Measurements from ENCODE around the gene CFAP298. TPM values are rescaled to one million over a fixed set of nuclear protein-coding genes. Genes with fewer than 3 reads are reported as not detected.
"Not testable (repeated sequence)": the region's sequence is repeated elsewhere in the genome, so short reads cannot be mapped to it uniquely, and the experiment has no call there.

CFAP298 gene
- polyA plus RNA-seq, 1 experiment: 21.2 TPM

GRCh38 chr21:32567626-32568025, 44.6 kb downstream of the CFAP298 start:
- DNase-seq (ENCODE audit: low read depth, low spot score): no peak
- Histone ChIP-seq H3K27me3 (ENCODE audit: control insufficient read depth, insufficient read depth, low read length) (no peaks in the 10 kb centered on the region), H3K9me3 (ENCODE audit: control insufficient read depth, insufficient read depth, low read length) (no peaks in the 10 kb centered on the region; the same call in none of the 2 replicates), H3K27ac (ENCODE audit: low read depth, low read length) (no peak overlapping the region), H3K4me3 (ENCODE audit: low read depth, low read length) (no peak overlapping the region)
- ChIA-PET CTCF (interaction anchor here (1.3 to 1.6 kb wide), 2 partner anchors 33 to 153 kb away, joined by 7 to 8 read pairs; no protein-coding TSS in a partner anchor), POLR2A (no interaction called here)
- no peak for TF ChIP-seq CTCF (IDR thresholded peaks at IDR 0.05; ENCODE audit: low read depth, low read length)

- POLR2A ChIA-PET: no interaction called here
- Histone ChIP-seq H3K27ac (ENCODE audit: low read depth, low read length) (no peak overlapping the region), H3K4me3 (ENCODE audit: low read depth, low read length) (no peak overlapping the region), H3K9me3 (ENCODE audit: control insufficient read depth, insufficient read depth, low read length) (no peaks in the 10 kb centered on the region; the same call in none of the 2 replicates), H3K27me3 (ENCODE audit: control insufficient read depth, insufficient read depth, low read length) (no peaks in the 10 kb centered on the region)
- TF ChIP-seq CTCF (IDR thresholded peaks at IDR 0.05; ENCODE audit: low read depth, low read length): no peak
- no peak for DNase-seq (ENCODE audit: low read depth, low spot score)
- CTCF ChIA-PET: interaction anchor here (0.5 to 1.6 kb wide), 2 partner anchors 34 to 152 kb away, joined by 4 to 8 read pairs; no protein-coding TSS in a partner anchor
Observed at GRCh38 chr21:32566741-32567389, 45.3 kb downstream of the CFAP298 start.

GRCh38 chr21:32565856-32566465, 46.2 kb downstream of the CFAP298 start:
- no peaks in the 10 kb centered on the region for H3K27me3 ChIP-seq (ENCODE audit: control insufficient read depth, insufficient read depth, low read length)
- POLR2A ChIA-PET: no interaction called here
- no peak for DNase-seq (ENCODE audit: low read depth, low spot score)
- H3K9me3 ChIP-seq (ENCODE audit: control insufficient read depth, insufficient read depth, low read length): no peaks in the 10 kb centered on the region; the same call in none of the 2 replicates
- no peak overlapping the region for H3K27ac ChIP-seq (ENCODE audit: low read depth, low read length)
- no peak for TF ChIP-seq CTCF (IDR thresholded peaks at IDR 0.05; ENCODE audit: low read depth, low read length)
- H3K4me3 ChIP-seq (ENCODE audit: low read depth, low read length): no peak overlapping the region
- CTCF ChIA-PET: no interaction called here

GRCh38 chr21:32562915-32563314, 49.3 kb downstream of the CFAP298 start:
- ChIA-PET CTCF (interaction anchor here (1.5 to 2.1 kb wide), 2 partner anchors 149 to 160 kb away, joined by 8 to 20 read pairs; no protein-coding TSS in a partner anchor), POLR2A (no interaction called here)
- Histone ChIP-seq H3K27ac (ENCODE audit: low read depth, low read length) (no peak overlapping the region), H3K4me3 (ENCODE audit: low read depth, low read length) (no peak overlapping the region), H3K9me3 (ENCODE audit: control insufficient read depth, insufficient read depth, low read length) (no peaks in the 10 kb centered on the region; the same call in 1 of the 2 replicates), H3K27me3 (ENCODE audit: control insufficient read depth, insufficient read depth, low read length) (no peaks in the 10 kb centered on the region)
- DNase-seq (ENCODE audit: low read depth, low spot score): no peak
- no peak for TF ChIP-seq CTCF (IDR thresholded peaks at IDR 0.05; ENCODE audit: low read depth, low read length)

GRCh38 chr21:32562426-32562825, 49.8 kb downstream of the CFAP298 start:
- ChIA-PET CTCF (interaction anchor here (0.8 to 2.1 kb wide), 4 partner anchors 39 to 160 kb away, joined by 3 to 20 read pairs (median 6); no protein-coding TSS in a partner anchor), POLR2A (no interaction called here)
- H3K9me3 ChIP-seq (ENCODE audit: control insufficient read depth, insufficient read depth, low read length): no peaks in the 10 kb centered on the region; the same call in 1 of the 2 replicates

GRCh38 chr21:32561476-32561875, 50.7 kb downstream of the CFAP298 start:
- DNase-seq (ENCODE audit: low read depth, low spot score); H3K27me3 ChIP-seq (ENCODE audit: control insufficient read depth, insufficient read depth, low read length); H3K27ac ChIP-seq (ENCODE audit: low read depth, low read length); H3K9me3 ChIP-seq (ENCODE audit: control insufficient read depth, insufficient read depth, low read length); H3K4me3 ChIP-seq (ENCODE audit: low read depth, low read length); POLR2A ChIA-PET: not testable (repeated sequence)
- CTCF ChIA-PET: interaction anchor here (0.8 to 2.1 kb wide), 6 partner anchors 8 to 159 kb away, joined by 3 to 20 read pairs (median 6); no protein-coding TSS in a partner anchor

More at GRCh38 chr21:32562426-32562825, 49.8 kb downstream of the CFAP298 start:
- DNase-seq (ENCODE audit: low read depth, low spot score): no peak
- Histone ChIP-seq H3K27me3 (ENCODE audit: control insufficient read depth, insufficient read depth, low read length) (no peaks in the 10 kb centered on the region), H3K4me3 (ENCODE audit: low read depth, low read length) (no peak overlapping the region), H3K27ac (ENCODE audit: low read depth, low read length) (peak overlapping the region; percentile 33)
- peak; percentile 56 for TF ChIP-seq CTCF (IDR thresholded peaks at IDR 0.05; ENCODE audit: low read depth, low read length)
